ENCODE measurements around the gene SPC25.

SPC25 gene

DNA sequence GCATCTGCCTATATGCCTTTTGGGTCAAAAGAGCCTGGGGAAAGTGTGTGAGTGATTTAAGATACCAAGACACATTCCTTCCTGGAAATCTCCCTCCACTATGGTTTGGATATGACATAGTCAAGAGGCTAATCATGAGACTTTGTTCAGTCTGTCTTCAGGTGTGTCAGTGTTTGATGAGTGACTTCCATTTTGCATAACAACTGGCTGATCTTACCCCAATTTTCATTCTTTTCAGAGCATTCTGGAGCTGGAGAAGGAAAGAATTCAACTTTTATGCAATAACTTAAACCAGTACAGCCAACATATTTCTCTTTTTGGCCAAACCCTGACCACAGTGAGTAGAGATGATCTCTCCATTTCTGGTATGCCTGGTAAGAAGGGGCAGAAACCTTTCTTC is 39.4 kb downstream of the SPC25 start:
- no peak overlapping the region for H3K4me3 ChIP-seq (ENCODE audit: low read depth, low read length)
- in situ Hi-C loops (cut with HindIII; ENCODE audit: low sequenced_read_pairs), result no loop called here
- no peak for DNase-seq (ENCODE audit: low read depth, low spot score)
- no peak for TF ChIP-seq CTCF (IDR thresholded peaks at IDR 0.05; ENCODE audit: low read depth, low read length)

- H3K4me3 ChIP-seq (ENCODE audit: low read depth, low read length), result no peak overlapping the region
- TF ChIP-seq CTCF (IDR thresholded peaks at IDR 0.05; ENCODE audit: low read depth, low read length), result peak; percentile 4
- in situ Hi-C loops (cut with HindIII; ENCODE audit: low sequenced_read_pairs), result no loop called here
- DNase-seq (ENCODE audit: low read depth, low spot score), result peak; percentile 28
Observed at GRCh38 chr2:168849610-168850009, 40.6 kb downstream of the SPC25 start.

GRCh38 chr2:168848225-168848624 is 42.0 kb downstream of the SPC25 start:
- TF ChIP-seq CTCF (IDR thresholded peaks at IDR 0.05; ENCODE audit: low read depth, low read length), result no peak
- DNase-seq (ENCODE audit: low read depth, low spot score), result no peak
- in situ Hi-C loops (cut with HindIII; ENCODE audit: low sequenced_read_pairs), result no loop called here
- H3K4me3 ChIP-seq (ENCODE audit: low read depth, low read length), result no peak overlapping the region

- H3K4me3 ChIP-seq (ENCODE audit: low read depth, low read length), result no peak overlapping the region
- TF ChIP-seq CTCF (IDR thresholded peaks at IDR 0.05; ENCODE audit: low read depth, low read length), result no peak
- in situ Hi-C loops (cut with HindIII; ENCODE audit: low sequenced_read_pairs), result no loop called here
- no peak for DNase-seq (ENCODE audit: low read depth, low spot score)
Observed at GRCh38 chr2:168843253-168843652, 47.0 kb downstream of the SPC25 start.

- in situ Hi-C loops (cut with HindIII; ENCODE audit: low sequenced_read_pairs), result no loop called here
- no peak overlapping the region for H3K4me3 ChIP-seq (ENCODE audit: low read depth, low read length)
- no peak for TF ChIP-seq CTCF (IDR thresholded peaks at IDR 0.05; ENCODE audit: low read depth, low read length)
- DNase-seq (ENCODE audit: low read depth, low spot score), result no peak
Observed at GRCh38 chr2:168841445-168841844, 48.8 kb downstream of the SPC25 start.

DNA sequence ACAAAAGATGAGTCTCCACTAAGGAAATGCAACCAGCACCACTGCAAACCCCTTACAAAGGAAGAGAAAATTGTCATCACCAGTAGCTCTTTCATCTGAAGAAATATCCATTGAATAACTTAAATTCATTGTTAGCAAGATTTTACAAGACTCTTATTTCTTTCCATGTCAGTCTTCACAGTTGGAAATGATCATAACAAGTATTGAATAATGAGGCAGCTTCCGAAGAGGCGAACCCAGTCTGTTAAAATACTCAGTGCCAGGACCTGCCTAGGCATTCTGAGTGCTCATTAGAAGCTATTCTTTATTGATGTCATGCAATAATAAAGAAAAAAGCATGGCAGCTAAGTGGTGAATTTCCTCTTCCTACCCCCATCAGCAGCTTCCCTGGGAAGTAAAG is 54.3 kb downstream of the SPC25 start:
- no peak overlapping the region for H3K4me3 ChIP-seq (ENCODE audit: low read depth, low read length)
- DNase-seq (ENCODE audit: low read depth, low spot score), result no peak
- in situ Hi-C loops (cut with HindIII; ENCODE audit: low sequenced_read_pairs), result no loop called here
- no peak for TF ChIP-seq CTCF (IDR thresholded peaks at IDR 0.05; ENCODE audit: low read depth, low read length)

- in situ Hi-C loops (cut with HindIII; ENCODE audit: low sequenced_read_pairs), result no loop called here
Observed at GRCh38 chr2:168831662-168832061, 58.6 kb downstream of the SPC25 start.

More at GRCh38 chr2:168831662-168832061, 58.6 kb downstream of the SPC25 start:
- no peak for TF ChIP-seq CTCF (IDR thresholded peaks at IDR 0.05; ENCODE audit: low read depth, low read length)
- H3K4me3 ChIP-seq (ENCODE audit: low read depth, low read length), result no peak overlapping the region
- DNase-seq (ENCODE audit: low read depth, low spot score), result no peak

Data from astrocyte of the spinal cord (primary cell).